ENCODE measurements around the gene POU2F3. TPM values are rescaled to one million over a fixed set of nuclear protein-coding genes. Genes with fewer than 3 reads are reported as not detected.

Gene POU2F3
- total RNA-seq, 4 donors from 2014 or later, result 0.22 TPM; not detected in 3

- Histone ChIP-seq H3K36me3 (no peaks in the 10 kb centered on the region), H3K27me3 (no peaks in the 10 kb centered on the region), H3K9me3 (no peaks in the 10 kb centered on the region), H3K4me1 (peaks cover 0 to 61% (median 15%) of the 10 kb centered on the region in 4 donors), H3K4me3 (peak overlapping the region; percentile 69 to 86 (median 83)), H3K27ac (peak overlapping the region; percentile 84 to 99 (median 92))
- 4 to 7% methylated on average over 18 of the region's 18 CpGs for WGBS, 2 donors
- DNase-seq (ENCODE audit: low spot score in 2 of 2), result no peak
- TF ChIP-seq POLR2A (IDR thresholded peaks at IDR 0.05) (no peak), EP300 (IDR thresholded peaks at IDR 0.05) (no peak), CTCF (IDR thresholded peaks at IDR 0.05) (no peak)
Measured at GRCh38 chr11:120337355-120338106, 97.6 kb downstream of the POU2F3 start.

- Histone ChIP-seq H3K27ac (peak overlapping the region; percentile 64 to 99 (median 91)), H3K9me3 (no peaks in the 10 kb centered on the region), H3K4me3 (peak overlapping the region; percentile 69 to 86 (median 83)), H3K4me1 (peaks cover 0 to 64% (median 21%) of the 10 kb centered on the region in 4 donors), H3K27me3 (no peaks in the 10 kb centered on the region), H3K36me3 (no peaks in the 10 kb centered on the region)
- no peak for DNase-seq (ENCODE audit: low spot score in 2 of 2)
- WGBS, 2 donors, result 8 to 18% methylated on average over 7 of the region's 7 CpGs
- TF ChIP-seq EP300 (IDR thresholded peaks at IDR 0.05) (no peak), POLR2A (IDR thresholded peaks at IDR 0.05) (no peak), CTCF (IDR thresholded peaks at IDR 0.05) (no peak)
Measured at GRCh38 chr11:120338107-120338933, 98.4 kb downstream of the POU2F3 start.

GRCh38 chr11:120339394-120339890 lies 99.5 kb downstream of the POU2F3 start:
- TF ChIP-seq POLR2A (IDR thresholded peaks at IDR 0.05), result peak in 1 of 2 donors; percentile 54
- TF ChIP-seq EP300 (IDR thresholded peaks at IDR 0.05), result peak in 1 of 2 donors; percentile 87
- TF ChIP-seq CTCF (IDR thresholded peaks at IDR 0.05), result no peak
- WGBS, 2 donors, result 12 to 14% methylated on average over 6 of the region's 6 CpGs
- no peak for DNase-seq (ENCODE audit: low spot score in 2 of 2)
- H3K4me1 ChIP-seq, result peaks cover 0 to 65% (median 31%) of the 10 kb centered on the region in 4 donors
- H3K4me3 ChIP-seq, result peak overlapping the region; percentile 69 to 86 (median 83)
- H3K27ac ChIP-seq, result peak overlapping the region; percentile 64 to 99 (median 91)
- H3K27me3 ChIP-seq, result no peaks in the 10 kb centered on the region
- H3K9me3 ChIP-seq, result no peaks in the 10 kb centered on the region
- H3K36me3 ChIP-seq, result no peaks in the 10 kb centered on the region

- TF ChIP-seq CTCF (IDR thresholded peaks at IDR 0.05) (no peak), POLR2A (IDR thresholded peaks at IDR 0.05) (no peak), EP300 (IDR thresholded peaks at IDR 0.05) (no peak)
- H3K4me1 ChIP-seq, result peaks cover 0 to 74% (median 38%) of the 10 kb centered on the region in 4 donors
- H3K36me3 ChIP-seq, result no peaks in the 10 kb centered on the region
- WGBS, 2 donors, result 12 to 20% methylated on average over 2 of the region's 2 CpGs
- H3K27me3 ChIP-seq, result no peaks in the 10 kb centered on the region
- H3K4me3 ChIP-seq, result no peak overlapping the region
- no peak for DNase-seq (ENCODE audit: low spot score in 2 of 2)
- H3K27ac ChIP-seq, result peak overlapping the region in 3 of 4 donors; percentile 84 to 99 (median 98)
- no peaks in the 10 kb centered on the region for H3K9me3 ChIP-seq
Measured at GRCh38 chr11:120340529-120340928, 100.6 kb downstream of the POU2F3 start.
